H54 (cell line): ENCODE data around the gene CALN1.

Experiments used
- DNase-seq: peaks from one replicate; pipeline ENCODE4 v3.0.0; 2011; ENCODE audit warnings: low spot score, mixed read lengths; ENCODE audit not compliant: insufficient read length
- FAIRE-seq: peaks from 3 replicates; lab custom pipeline; 2011; peaks lifted over from hg19 to GRCh38; lab: Jason Lieb, UNC
- POLR2A ChIP-seq: IDR thresholded peaks from 2 replicates; pipeline ENCODE4 v1.6.1; 2011; ENCODE audit warnings: low read depth, mild to moderate bottlenecking, low read length

Gene CALN1

DNA sequence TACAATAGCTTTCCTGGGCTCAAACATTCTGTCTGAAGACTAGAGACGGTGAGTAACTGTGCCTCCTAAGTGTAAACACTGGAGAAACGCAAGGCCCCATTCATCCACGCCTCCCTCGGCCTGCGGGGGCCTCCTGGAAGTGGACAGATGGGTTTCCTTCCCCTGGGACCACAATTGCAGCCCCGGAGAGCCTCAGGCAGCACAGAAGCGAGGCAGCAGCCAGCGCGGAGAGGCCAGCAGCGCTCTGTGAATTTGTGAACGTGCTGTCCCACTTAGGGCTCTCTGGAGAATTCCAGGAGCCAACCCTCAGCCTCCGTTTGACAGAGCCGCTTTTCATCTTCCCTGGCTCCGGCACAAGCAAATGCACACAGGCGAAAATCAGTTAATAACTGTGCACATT, 23.2 kb upstream of the CALN1 start:
- FAIRE-seq (no peak), DNase-seq (no peak)
- no peak for TF ChIP-seq POLR2A

DNA sequence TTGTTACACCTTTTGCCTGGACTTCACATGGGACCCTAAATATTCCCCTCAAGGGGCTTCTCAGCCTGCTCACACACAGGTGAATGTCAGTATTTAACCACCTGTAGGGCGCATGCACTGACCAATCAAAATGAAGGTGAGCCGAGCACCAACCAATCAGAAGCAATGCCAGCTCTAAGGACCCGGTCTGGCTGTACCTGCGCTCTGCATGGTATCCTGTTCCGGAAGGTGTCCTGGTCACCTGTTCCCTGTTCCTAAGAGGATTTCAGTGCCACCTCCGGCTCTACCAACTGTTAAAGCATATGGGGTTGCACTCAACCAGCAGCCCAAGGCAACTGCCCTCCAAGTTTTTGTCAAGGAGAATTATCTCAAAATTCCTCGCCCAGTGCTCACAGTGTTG, 18.4 kb upstream of the CALN1 start:
- FAIRE-seq (no peak), DNase-seq (no peak)
- no peak for TF ChIP-seq POLR2A

DNA sequence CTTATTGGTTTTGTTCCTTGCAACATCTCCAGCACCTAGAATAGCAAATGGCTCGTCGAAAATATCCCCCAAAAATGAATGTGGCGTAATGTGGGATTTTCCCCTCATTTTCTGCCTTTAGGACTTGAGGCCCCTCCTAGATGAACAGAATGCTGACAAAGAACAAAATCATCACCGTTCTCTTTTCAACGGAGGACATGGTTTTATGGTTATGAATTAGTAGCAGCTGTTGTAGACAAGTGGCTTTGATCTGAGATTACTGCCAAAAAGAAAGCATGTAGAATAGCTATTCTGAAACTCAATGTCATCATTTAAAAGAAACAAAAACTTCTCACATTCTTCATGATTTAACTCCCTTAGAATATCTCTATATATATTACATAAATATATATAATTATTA, 17.2 kb upstream of the CALN1 start:
- no peak for TF ChIP-seq POLR2A
- DNase-seq (no peak), FAIRE-seq (no peak)

DNA sequence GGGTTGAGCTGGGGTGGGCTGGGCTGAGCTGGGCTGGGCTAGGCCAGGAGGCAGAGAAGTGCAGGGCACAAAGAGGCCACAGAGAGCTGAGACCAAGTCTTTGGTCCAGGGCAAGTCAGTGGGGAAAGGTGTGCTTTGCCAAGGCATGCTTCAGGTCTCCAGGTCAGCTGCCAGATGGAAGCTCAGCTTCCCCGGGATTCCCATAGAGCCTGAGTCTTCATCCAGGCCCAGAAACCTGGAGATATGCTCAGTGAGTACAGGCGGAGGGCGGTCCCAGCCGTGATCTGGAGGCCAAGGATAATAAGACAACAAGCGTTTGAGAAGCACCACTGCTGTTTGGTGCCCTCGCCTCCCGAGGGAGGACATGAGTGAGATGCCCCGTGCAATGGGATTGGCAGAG, 4.7 kb upstream of the CALN1 start:
- no peak for TF ChIP-seq POLR2A
- FAIRE-seq (no peak), DNase-seq (no peak)

DNA sequence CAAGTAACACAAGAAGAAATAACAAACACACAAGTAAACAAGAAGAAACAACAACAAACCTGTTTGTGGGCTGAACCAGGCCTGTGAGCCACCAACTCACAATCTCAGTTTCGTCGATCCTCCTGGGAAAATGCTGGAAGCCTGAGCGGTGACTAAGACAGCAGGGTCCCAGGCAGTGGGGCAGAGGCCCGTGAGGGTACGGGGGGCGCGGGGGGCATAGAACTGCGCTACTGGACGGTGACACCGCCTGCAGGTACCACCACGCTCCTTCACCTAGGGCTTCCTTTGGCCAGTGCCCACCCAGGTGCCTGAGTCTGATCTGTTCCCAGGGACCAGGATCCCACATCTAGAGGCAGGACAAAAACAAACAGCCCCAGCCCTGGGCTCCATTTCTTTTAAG, 3.4 kb upstream of the CALN1 start:
- no peak for TF ChIP-seq POLR2A
- DNase-seq (no peak), FAIRE-seq (no peak)

DNA sequence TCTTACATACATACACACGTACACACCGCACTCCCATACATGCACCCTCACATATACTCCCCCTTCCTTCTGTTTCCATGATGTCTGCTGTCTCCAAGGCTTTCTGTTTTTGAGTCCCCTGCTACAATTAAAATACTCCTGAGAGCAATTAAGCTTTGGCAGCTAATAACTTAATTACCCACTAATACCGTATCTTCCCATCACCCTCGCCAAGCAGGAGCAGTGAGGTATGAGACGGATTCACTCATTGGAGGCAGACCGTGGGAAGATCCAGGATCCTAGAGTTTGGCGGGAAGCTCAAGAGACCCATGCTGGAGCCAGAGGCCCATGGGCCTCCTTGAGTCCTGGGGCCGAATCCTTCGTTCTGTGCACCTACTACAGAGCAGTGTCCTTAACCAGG, 1.7 kb upstream of the CALN1 start:
- TF ChIP-seq POLR2A: no peak
- FAIRE-seq (no peak), DNase-seq (no peak)

DNA sequence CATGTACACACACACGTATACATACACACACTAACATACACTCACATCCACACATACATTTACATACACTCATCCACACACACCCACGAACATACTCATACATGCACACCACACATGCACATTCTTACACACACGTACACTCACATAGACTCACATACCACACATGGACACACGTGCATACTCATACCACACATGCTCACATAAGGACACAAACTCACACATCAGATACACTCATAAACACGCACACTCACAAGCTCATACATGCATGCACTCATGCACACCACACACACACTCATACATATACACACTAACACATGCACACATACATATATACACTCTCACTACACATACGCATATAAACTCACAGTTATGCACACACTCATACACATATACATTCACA, 1.2 kb upstream of the CALN1 start:
- no peak for DNase-seq
- TF ChIP-seq POLR2A: no peak
- no peak for FAIRE-seq

DNA sequence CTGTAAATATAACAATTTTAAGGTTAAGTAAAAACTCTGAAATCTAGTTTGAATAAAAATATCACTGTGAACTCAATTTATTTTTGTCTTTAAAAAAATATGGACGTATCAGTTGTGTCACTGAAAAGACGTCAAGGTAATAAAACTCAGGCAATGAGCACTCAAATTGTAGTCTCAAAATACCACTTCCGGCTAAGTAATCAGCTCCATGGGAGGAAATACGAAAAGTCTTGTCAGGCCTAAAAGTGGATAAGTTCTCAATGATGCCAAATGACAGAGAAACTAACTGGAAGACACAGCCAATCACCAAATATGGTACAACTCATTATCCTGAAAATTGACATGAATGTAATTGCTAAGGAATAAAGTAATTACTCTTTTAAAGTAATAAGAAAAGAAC, 719 bp downstream of the CALN1 start:
- DNase-seq: no peak
- no peak for TF ChIP-seq POLR2A
- no peak for FAIRE-seq

DNA sequence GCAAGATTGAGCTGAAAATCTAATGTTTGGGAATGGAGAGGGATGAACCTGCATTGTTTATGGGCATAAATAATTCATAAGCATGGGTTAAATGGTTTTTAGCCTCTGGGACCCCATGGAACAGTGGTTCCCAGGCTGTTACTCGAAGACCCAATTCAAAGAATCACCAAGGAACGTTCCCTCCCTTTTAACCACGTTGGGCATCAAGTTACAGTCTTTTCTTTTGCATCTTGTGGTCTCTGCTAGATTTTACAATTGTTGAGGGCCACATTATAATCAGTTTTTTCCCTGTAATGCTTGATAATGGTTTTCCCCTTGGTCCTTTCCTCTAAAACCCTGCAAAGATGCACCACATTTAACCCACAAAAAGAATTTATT, 2.5 kb downstream of the CALN1 start:
- FAIRE-seq (no peak), DNase-seq (no peak)
- TF ChIP-seq POLR2A: no peak

DNA sequence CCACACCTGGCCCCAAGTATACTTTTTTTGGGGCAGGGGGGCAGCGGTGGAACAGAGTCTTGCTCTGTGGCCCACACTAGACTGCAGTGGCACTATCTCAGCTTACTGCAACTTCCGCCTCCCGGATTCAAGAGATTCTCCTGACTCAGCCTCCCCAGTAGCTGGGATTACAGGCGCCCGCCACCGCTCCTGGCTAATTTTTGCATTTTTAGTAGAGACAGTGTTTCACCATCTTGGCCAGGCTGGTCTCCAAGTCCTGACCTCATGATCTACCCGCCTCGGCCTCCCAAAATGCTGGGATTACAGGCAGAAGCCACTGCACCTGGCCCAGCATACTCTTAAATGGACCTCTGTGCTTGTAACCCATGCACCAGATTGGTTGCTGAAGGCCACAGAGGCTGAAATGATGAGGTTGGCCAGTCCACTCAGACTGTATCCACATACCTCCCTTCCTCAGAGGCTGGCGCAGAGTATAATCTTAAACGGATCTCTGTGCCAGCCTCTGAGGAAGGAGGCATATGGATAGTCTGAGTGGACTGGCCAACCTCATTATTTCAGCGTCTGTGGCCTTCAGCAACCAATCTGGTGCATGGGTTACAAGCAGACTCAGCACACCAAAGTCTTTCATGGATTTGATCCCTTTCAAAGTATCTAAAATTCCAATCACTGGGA, 3.0 kb downstream of the CALN1 start:
- no peak for TF ChIP-seq POLR2A
- FAIRE-seq: no peak
- DNase-seq: no peak

DNA sequence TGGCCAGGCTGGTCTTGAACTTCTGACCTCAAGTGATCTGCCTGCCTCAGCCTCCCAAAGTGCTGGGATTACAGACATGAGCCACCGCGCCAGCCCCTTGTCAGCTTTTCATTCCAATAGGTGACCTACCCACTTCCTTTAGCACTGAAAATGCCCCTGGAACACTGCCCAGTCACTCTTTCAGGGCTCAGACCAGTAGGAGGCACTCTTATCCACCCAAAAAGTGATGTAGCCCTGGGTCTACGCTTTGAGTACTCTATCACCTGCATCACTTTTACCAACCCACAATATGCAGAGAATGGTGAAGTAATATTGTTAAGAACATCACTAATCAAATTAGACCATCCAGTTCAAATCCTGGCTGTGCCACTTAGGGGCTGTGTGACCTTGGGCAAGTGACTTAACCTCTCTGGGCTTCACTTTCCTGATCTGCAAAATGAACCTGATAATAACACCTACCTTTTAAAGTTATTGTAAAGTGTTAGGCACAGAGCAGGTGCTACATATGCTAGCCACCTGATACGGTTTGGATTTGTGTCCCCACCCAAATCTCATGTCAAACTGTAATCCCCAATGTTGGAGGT, 5.2 kb downstream of the CALN1 start:
- FAIRE-seq: no peak
- no peak for DNase-seq
- TF ChIP-seq POLR2A: no peak

DNA sequence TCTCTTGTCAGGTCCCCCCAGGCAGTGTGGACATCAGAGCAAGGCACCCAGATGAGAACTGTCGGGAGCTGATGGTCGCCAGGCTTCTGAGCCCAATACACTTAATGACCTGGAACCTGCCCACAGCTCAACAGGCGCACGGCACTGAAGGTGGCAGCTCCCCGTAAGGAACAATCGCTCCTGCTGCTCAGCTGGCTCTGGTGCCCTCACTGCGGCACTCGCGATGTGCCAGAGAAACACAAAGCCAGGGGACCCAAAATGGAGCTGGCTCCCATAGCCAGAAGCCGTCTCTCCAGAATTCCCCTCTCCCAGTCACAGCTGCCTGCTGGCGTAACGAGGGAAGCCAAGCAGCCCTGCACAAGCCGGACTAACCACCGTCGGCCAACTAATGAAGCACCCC, 6.3 kb downstream of the CALN1 start:
- no peak for TF ChIP-seq POLR2A
- no peak for DNase-seq
- no peak for FAIRE-seq

DNA sequence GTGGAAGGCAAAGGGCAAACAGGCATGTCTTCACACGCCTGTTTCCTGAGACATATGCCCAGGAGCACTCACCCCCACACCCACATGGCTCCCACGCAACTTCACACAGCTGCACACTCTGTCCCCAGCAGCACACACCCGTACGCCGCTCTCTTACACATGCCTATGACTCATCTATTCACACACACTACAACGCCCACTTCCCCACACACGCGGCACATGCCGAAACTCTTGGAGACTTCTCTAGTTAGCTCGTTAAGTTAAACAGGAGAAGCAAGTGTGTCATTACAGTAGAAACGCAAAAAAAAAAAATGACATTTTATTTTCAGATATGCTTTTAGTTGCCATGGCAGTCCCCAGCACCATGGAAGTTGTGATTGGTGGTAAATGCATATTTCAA, 6.7 kb downstream of the CALN1 start:
- FAIRE-seq (no peak), DNase-seq (no peak)
- TF ChIP-seq POLR2A: no peak

DNA sequence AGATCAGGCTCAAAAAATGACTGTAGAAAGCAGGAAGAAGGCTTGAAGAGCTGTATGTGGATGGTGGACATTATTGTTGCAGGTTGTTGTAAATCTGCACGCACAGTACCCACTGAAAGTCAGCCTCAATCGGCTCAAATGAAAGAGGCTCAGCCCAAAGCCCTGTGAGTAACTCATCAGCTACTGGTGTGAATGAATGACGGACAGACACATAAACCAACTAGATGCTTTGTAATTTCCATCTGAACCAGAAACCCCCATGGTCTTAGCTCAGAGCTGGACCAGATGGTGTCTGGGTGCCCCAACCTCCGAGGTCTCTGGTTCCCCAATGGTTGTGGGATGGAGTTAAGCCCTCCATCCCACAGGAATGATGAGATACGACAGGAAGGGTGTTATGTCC, 7.4 kb downstream of the CALN1 start:
- no peak for DNase-seq
- no peak for TF ChIP-seq POLR2A
- FAIRE-seq: no peak

DNA sequence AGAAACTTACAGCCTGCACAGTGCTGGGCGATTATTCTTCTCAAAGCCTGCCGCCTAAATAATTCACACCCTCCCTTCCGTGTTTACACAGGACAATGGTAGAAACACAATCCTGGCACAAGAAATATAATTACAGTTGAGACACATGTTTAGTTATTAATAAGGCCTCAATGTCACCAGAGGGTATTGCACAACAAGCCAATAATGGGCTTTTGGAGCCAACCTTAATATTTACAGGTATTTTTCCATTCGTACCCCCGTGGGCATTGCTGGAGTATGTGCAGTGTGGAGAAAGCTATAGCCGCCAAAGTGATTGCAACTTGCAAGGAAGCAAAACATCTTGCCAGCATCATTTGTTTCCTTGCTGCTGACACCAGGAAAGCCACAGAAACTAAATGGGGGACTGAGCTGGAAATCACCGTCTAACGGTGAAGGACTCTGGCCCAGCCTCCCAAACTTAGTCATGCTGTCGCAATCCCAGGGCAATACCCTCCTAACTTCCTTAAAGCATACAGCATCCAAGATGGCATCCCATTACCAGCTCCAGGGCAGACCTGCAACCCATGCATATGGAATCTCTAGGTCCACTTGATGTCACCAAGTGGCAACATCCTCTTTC, 8.6 kb downstream of the CALN1 start:
- DNase-seq: no peak
- no peak for FAIRE-seq
- no peak for TF ChIP-seq POLR2A
